CD4-positive, alpha-beta T cell treated with Interleukin-6 for 4 hours (primary cell): ENCODE measurements around the gene CYB561D1.

Experiments used
- DNase-seq: peaks from one replicate; pipeline ENCODE4 v3.0.0-alpha.2; 2020; ENCODE audit warnings: mixed read lengths

CYB561D1 gene

GRCh38 chr1:109530457-109531087, 36.7 kb downstream of the CYB561D1 start:
- no peak for DNase-seq

- DNase-seq, result no peak
Observed at GRCh38 chr1:109531380-109531779, 37.5 kb downstream of the CYB561D1 start.

- no peak for DNase-seq
Observed at GRCh38 chr1:109531826-109532364, 38.0 kb downstream of the CYB561D1 start.

- DNase-seq, result peak; percentile 93
Observed at GRCh38 chr1:109532365-109533136, 38.7 kb downstream of the CYB561D1 start.

- no peak for DNase-seq
Observed at GRCh38 chr1:109534307-109534858, 40.5 kb downstream of the CYB561D1 start.

DNA sequence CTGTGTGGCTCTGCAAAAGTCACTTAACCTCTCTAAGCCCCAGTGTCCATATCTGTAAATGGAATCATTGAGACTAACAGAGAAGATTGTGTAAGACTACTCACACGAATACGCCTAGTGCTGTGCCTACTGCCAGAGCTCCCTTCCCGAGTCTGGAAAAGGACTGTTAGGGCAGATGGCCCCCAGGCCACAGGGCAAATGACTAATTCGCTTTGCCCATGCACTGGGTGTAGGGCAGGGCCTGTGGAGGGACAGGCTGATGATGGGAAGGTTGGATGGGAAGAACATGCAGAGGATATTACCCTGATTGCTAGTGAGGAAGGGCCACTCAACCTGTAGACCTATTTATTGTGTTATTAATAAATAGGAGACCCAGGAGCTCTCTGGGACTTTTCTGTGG, 41.6 kb downstream of the CYB561D1 start:
- DNase-seq, result no peak

DNA sequence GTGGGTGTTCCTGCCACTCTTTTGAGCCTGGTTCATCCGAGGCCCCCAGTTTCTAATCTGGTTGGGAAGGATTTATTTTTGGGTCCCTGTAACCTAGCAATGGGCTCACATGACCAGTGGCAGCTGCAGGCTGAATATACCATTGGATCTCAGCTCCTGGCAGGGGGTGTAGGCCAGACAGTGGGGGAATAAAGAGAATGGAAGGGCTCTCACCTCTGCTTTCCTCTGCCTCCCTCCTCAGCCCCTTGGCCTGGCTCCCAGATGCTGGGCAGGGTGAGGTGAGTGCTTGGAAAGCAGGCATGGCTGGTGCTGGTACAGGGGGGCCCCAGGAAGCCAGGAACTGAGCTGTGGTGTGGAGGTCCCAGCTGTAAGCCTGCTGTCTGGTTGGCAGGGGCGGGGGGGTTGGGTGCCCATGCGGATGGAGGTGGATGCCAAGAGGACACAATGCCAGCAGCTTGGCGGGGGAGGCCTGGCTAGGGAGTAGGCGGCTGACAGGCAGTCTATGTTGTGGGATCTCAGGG, 42.1 kb downstream of the CYB561D1 start:
- DNase-seq, result no peak

- DNase-seq, result no peak
Observed at GRCh38 chr1:109537450-109538178, 43.7 kb downstream of the CYB561D1 start.

- DNase-seq, result no peak
Observed at GRCh38 chr1:109538827-109539555, 45.1 kb downstream of the CYB561D1 start.

DNA sequence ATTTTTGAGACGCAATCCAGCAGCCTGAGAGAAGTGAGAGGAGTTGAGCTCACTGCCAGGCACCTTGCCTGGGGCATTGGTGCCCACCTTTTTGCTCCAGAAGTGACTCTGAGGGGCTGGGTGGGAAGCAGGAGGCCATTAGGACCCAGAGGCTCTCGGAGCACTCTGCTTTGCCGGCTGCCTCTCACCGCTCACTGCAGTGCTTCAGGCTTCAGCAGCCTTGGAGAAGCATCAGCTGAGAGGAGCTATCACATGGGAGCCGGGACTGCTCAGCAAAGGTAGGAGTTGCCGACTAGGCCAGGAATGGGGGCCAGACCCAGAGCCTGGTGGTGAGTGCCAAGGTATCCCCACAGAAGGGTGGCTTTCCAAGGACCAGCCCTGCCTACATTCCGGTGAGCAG, 45.8 kb downstream of the CYB561D1 start, which contains the start of gene GPR61:
Gene GPR61, plus strand, starts transcription at position 197 of the 400 bp plus-strand sequence. CDS start 3,151 bp downstream, outside the sequence.
- DNase-seq, result no peak

- no peak for DNase-seq
Observed at GRCh38 chr1:109541102-109541501, 47.2 kb downstream of the CYB561D1 start.

DNA sequence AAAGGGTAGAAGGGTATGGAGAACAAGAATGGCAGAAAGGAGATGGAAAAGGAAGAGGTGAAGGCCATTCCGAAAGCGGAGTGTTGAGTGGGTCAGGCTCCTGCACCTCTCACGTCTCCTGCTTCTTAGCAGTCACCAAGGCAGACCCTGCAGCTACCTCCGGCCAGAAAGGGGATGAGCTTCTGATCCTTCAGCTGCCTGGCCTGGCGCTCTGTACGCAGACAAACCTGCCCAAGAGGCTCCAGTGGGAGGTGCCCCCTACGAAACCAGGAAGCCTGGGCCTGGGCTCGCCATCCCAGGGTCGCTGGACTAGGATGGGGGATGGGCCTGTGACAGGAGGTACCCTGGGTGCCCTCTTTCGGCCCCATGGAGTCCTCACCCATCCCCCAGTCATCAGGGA, 48.8 kb downstream of the CYB561D1 start:
- no peak for DNase-seq

- no peak for DNase-seq
Observed at GRCh38 chr1:109543283-109543987, 49.5 kb downstream of the CYB561D1 start.

DNA sequence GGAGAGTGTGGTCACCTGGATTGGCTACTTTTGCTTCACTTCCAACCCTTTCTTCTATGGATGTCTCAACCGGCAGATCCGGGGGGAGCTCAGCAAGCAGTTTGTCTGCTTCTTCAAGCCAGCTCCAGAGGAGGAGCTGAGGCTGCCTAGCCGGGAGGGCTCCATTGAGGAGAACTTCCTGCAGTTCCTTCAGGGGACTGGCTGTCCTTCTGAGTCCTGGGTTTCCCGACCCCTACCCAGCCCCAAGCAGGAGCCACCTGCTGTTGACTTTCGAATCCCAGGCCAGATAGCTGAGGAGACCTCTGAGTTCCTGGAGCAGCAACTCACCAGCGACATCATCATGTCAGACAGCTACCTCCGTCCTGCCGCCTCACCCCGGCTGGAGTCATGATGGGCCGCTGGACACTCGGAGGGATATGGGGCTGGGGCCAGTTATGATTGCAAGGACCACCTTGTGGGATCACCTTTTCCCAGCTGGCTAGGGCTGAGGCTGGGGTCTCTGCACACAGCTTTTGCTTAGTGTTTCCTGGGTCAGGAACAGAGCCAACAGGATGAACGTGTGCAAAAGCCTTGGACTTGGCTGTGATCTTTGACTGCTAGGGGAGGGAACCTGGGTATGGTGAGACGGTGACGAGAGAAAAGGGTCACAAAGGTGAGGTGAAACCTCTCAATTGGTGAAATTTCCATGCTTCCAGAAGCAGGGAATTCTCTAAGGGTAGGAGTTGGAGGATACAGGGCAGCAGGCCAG, 50.3 kb downstream of the CYB561D1 start:
- DNase-seq, result no peak

- peak; percentile 93 for DNase-seq
Observed at GRCh38 chr1:109546311-109547109, 52.6 kb downstream of the CYB561D1 start.

DNA sequence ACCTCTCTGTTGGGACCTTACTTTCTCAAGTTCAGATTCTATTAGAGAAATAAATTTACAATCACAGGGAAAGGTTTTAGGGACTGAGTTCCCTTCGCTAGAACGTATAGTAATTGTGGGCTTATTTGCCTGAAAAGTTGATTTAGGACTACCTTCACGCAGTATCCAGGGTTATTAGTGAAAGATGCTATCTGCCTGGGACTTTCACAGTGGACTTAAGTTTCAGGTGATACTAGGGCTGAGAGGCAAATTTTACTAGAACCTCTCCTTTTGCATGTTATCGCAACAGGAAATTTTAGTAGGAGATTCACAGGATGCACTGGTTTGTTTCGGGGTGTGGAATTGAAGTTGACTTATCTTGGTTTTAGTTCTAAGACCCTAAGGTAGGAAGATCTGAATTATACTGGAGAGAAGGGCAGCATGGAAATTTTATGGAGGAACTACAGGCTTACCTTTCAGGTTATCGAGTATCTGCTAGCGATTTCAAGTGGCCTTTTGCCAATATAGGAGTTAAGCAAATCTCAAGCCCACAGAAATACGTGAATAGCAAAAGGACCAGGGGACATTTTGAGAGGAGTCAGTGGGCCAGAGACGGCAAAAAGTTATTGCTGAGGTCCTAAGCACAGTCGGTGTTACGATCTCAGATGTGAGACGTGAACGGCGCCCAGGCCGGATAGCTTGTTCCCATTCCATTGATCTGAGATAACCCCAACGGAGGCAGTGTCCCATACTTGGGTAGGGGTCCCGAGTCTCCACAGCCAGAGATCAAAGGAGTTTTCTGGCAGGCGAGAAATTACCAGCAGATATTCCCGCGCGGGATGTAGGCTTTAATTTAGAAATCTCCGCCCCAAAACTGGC, 53.8 kb downstream of the CYB561D1 start:
- DNase-seq, result peak; percentile 24

GRCh38 chr1:109548321-109549267, 54.7 kb downstream of the CYB561D1 start, which contains the start of gene GNAI3:
Gene GNAI3 (plus strand): TSS chr1:109548615. CDS start chr1:109548721, 106 bp downstream.
- DNase-seq, result peak; percentile 96
